ENCODE data around the gene ZNF107.
A peak's percentile ranks its signal among the peaks of the same experiment; 100 is the strongest.

ZNF107 gene

DNA sequence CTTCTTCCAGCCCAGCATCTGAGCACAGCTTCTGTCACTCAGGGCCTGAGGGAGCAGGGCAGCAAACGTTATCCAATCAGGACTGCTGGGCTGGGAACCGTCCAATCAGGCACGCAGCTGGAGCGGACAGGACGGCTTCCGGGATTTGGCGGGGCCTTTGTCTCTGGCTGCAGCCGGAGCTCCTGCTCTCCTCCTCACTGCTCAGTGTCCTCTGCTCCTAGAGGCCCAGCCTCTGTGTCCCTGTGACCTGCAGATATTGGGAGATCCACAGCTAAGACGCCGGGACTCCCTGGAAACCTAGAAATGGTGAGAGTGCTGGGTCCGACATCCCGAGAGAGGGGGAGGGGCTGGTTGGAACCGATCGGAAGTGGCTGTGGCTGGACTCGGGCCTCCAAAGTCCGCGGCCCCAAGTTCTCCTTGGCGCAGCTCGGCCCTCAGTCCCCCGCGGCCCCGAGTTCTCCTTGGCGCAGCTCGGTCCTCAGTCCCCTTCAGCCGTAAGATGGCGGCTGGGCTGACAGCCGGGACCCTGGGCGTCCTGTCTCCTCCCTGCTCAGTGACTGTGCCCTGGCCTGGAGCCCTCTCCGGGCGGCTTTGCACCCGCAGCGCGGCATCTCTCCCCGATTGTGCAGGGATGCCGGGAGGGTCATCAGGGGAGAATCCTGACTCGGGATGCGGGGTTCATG lies at the start of gene ZNF107:
Gene ZNF107 (plus strand): TSS at position 154 of the 683 bp plus-strand sequence. CDS start 150 bp downstream, at position 304.
- DNase-seq = peak; percentile 93

DNA sequence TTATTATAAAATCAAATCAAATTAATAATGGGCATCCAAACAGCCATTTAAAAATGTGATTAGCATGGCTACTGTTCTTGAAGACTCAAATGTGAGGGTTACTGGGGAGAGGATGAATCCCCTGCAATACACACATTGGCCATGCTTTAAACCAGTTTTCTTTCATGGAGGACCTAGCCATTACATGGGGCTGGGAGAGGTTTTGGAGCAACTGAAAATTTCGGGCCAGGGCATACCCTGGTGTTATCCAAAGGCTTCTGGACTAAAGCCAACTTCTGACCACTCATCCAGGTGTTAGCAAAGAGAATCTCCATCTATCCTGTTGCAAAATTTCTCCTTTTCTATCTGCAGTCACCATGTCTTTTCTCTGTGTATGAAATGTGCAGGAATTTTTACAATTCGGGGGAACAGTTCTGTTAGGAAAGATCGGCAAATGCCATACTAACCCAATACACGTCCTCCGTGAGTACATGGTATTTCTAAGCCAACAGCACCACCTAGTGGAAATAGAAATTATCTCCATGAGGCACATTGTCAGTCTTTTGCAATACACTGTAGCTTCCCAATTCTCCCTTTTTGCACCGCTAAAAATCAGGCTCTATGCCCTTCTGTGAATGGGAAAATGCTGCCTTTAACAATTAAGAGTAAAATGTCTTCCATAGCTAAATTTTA lies 47.0 kb upstream of the ZNF107 start:
- DNase-seq = no peak

DNA sequence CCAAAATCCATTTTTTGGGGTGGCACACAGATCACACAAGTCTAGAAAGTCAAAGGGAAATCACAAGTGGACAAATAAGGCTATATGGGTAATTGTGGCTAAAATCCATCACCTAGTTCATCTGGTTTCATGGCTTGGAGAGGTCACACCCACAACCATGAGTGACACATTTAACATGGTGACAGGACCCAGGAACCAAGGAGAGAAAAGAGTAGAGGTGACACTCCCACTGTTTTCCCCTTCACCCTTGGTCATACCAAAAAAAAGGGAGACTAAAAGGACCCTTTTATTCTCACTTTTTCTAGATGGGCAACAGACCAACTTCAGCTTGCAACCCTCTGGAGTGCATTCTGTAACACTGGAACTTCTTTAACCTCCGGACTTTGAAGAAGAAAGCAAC lies 46.2 kb upstream of the ZNF107 start:
- DNase-seq = no peak

DNA sequence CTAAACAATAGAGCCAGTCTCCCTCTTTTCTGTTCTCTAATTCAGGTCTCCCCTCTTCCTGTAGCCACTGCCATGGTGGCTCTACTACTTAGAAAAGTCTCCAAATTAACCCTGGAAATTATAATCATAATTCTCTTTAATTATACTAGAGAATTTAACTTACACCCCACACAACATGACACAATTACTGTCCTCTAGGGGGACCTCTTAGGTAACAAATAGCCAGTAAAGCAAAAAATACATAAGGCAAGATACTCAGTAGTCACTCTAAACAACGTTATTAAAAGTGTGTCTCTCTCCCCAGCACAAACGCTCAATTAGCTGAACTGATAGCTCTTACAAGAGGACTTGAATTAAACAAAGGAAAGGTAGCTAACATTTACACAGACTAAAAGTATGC lies 44.3 kb upstream of the ZNF107 start:
- no peak for DNase-seq

- no peak for DNase-seq
Observed at GRCh38 chr7:64625114-64626082, 40.5 kb upstream of the ZNF107 start.

GRCh38 chr7:64626083-64626469 lies 39.9 kb upstream of the ZNF107 start:
- no peak for DNase-seq

- DNase-seq = no peak
Observed at GRCh38 chr7:64626557-64626956, 39.4 kb upstream of the ZNF107 start.

DNA sequence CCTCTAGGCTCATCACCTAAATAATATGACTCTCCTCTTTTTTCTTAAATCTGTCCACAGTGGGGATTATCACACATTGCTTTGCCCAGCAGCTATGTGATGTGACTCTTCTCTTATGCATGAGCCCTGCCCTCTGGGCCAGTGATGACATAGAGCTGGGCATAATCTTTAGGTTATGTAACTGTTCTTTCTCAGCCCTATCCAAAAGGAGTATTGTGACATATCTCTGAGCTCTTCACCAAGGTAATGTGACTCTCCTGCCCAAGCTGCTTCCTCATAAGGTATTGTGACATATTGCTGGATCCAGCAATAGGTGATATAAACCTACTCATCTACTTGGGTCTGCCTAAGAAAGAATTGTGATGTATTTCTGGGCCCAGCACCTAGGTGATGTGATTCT lies 37.7 kb upstream of the ZNF107 start:
- no peak for DNase-seq

GRCh38 chr7:64628721-64629120 lies 37.2 kb upstream of the ZNF107 start:
- DNase-seq = no peak

GRCh38 chr7:64630496-64630895 lies 35.4 kb upstream of the ZNF107 start:
- DNase-seq = no peak

DNA sequence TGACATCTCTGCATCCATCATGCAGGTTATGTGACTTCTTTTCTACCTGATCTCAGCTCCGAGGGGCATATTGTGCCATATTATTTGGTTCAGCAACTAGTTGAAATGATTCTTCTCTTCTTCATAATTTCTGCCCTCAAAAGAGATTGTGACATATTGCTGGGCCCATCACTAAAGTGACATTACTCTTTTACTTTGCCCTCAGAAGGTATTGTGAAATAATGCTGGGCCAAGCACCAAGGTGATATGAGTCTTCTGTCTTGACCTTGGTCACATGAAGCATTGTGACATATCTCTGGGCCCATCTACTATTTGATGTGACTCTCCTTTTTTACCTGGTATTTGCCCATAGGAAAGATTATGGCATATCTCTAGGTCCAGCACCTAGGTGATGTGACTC lies 33.9 kb upstream of the ZNF107 start:
- DNase-seq = no peak

DNA sequence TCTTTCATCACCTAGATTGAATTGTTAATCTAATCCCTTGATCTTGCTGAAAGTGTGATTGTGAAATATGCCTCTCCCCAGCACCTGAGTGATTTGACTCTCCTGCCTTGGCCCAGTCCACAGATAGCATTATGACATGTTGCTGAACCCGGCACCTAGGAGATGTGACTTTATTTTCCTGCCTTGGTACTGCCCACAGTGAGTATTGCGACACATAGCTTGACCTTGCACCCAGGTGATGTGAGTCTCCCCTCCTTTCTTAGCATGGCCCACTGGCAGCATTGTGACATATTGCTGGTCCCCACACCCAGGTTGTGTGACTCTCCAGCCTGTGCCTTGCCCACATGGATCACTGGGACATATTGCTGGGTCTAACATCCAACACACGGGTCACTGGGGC lies 32.5 kb upstream of the ZNF107 start:
- no peak for DNase-seq

DNA sequence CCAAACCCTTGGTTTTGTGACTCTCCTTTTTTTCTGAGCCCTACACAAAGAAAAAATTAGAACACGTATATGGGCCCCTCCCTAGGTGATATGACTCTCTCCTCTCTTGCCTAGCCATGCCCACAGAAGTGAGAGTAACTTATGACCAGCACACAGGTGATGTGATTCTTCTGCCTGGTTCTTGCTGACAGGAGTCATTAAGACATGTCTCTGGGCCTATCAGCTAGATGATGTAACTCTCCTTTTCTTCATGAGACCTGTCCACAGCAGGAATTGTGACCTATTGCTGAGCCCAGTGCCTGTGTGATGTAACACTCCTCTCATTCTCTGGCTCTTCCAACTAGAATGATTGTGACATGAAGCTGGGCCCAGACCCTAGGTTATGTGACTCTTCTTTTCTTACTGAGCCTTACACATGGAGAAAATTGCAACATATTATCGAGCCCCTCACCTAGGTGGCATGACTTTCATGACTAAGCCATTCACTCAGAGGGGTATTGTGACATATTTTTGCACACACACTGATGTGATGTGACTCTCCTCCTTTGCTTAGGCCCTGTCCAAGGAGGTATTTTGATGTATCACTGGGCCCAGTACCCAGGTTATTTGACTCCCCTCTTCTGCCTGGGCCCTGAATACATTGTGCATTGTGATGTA lies 31.4 kb upstream of the ZNF107 start:
- DNase-seq = no peak

DNA sequence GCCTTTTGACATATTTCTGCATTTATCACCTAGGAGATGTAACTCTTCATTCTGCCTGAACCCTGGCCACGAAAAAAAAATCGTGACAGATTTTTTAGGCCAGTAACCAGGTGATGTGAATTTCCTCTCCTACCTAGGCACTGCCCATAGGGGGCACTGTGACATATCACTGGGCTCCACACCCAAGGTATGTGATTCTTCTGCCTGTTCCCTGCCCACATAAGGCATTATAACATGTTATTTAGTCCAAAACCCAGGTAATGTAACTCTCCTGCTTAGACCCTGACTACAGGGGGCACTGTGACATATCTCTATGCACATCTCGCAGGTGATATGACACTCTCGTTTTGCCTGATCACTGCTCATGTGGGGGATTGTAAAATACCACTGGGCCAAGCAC lies 29.5 kb upstream of the ZNF107 start:
- DNase-seq = no peak

DNA sequence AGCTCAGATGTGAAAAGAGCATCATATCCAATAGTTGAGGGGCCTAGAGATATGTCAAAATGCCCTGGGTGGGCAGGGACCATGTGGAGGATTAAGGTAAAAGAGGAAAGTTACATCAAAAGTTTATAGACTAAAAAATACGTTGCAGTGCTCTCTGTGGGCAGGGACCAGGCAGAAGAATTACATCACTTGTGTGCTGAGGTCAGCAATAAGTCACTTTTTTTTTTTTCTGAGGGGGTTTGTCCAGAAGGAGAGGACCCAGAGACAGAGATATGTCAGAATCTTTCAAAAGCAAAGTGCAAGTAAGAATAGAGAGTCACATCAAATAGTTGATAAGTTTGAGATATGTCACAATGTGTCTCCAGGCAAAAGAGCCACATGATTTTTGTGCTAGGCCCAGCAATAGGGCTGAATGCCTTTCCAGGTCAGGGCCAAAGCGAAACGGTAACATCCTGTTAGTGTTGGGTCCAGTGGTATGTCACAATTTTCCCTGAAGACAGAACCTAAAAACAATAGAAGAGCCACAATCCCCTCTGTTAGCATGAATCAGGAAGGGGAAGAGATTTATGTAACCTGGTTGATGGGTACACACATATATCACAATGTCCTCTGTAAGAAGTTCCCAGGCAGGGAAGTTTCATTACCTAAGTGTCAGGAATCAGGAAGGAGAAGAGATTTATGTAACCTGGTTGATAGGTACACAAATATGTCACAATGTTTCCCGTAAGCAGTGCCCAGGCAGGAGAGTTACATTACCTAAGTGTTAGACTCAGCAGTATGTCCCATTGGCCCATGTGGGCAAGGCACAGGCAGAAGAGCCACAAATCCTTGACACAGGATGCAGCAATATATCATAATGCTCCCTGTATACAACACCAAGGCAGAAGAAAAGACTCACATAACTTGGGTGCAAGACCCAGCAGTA lies 28.1 kb upstream of the ZNF107 start:
- no peak for DNase-seq

DNA sequence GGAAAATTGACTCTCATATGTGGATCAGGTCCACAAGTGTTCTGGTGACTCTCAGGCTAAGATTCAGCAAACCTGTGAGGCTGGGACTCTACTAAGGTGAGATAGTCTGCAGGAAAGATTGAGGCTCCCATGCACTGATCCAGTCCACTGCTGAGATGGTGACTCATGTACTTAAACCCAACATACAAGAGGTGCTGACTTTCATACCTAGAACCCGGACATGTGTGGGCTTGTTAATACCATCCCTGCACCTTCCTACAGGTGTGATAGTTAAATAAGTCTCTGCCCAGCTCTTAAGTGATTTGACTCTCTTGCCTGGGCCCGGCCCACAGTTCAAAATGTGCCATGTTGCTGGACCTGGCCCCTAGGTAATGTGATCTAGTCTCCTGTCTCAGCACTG lies 27.1 kb upstream of the ZNF107 start:
- no peak for DNase-seq

GRCh38 chr7:64639267-64640001 lies 26.5 kb upstream of the ZNF107 start:
- no peak for DNase-seq

GRCh38 chr7:64640504-64640903 lies 25.4 kb upstream of the ZNF107 start:
- DNase-seq = no peak

GRCh38 chr7:64642046-64642445 lies 23.9 kb upstream of the ZNF107 start:
- no peak for DNase-seq

GRCh38 chr7:64642875-64643274 lies 23.1 kb upstream of the ZNF107 start:
- DNase-seq = no peak

DNA sequence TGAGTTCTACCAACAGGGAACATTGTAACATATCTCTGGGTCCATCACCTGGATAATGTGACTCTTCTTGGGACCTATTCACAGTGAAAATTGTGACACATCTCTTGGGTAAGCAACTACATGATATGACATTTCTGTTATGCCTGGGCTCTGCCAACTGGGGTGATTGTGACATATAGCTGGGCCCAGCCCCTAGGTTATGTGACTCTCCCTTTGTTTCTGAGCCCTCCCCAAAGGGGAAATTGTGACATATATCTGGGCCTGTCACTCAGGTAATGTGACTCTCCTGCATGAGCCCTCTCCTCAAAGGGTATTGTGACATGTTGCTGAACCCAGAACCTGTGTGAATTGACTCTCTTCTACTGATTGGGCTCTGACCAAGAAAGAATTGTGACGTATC lies 22.4 kb upstream of the ZNF107 start:
- DNase-seq = no peak

Measured in right hindlimb (tissue), 1 donor.